GM10266 (cell line): ENCODE data around the gene FAM193B.
A peak's percentile ranks its signal among the peaks of the same experiment; 100 is the strongest.

Experiments
- DNase-seq: peaks from one replicate; pipeline ENCODE4 v3.0.0; 2012; ENCODE audit errors: extremely low spot score
- TF ChIP-seq, protein P1 (sequence below): IDR thresholded peaks from 2 replicates; pipeline ENCODE4 v1.5.1; 2012; ENCODE audit warnings: mild to moderate bottlenecking, low read depth; ENCODE audit not compliant: control insufficient read depth, insufficient read depth; ENCODE audit errors: missing control alignments

The FAM193B gene

DNA sequence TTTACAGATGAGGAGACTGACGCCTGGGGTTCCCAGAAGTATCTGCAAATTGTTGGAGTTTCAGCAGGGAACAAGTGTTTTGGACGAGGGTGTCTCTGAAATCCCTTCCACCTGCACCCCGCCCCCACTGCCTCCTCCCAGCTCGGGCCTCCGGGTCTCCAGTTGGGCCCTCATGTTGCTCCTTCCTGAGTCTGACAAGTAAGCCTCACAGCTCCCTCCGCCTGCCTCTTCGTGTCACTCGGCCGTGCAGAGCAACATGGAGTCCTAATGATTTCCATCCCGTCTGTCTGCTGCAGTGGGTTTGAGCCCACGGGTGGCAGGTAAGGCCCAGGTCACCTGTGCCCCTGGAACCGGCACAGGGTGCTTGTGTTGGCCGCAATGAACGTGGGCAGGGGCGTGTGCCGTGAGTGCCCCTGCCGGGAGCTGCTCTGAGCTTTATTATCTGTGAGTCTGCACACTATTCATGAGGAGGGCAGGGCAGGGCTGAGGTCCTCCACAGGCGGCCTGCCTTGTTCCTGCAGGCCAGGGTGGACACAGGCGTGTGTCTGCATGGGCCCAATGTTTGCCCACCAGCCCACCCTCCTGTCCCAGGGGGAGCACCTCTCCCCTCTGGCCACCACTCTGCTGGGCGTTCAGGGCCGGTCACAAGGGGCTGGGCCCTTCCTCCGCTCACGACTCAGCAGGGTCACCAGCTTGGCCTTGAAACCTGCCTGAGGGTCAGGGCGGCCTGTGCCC is 50.8 kb downstream of the FAM193B start:
- DNase-seq = no peak
- TF ChIP-seq, protein P1, sequence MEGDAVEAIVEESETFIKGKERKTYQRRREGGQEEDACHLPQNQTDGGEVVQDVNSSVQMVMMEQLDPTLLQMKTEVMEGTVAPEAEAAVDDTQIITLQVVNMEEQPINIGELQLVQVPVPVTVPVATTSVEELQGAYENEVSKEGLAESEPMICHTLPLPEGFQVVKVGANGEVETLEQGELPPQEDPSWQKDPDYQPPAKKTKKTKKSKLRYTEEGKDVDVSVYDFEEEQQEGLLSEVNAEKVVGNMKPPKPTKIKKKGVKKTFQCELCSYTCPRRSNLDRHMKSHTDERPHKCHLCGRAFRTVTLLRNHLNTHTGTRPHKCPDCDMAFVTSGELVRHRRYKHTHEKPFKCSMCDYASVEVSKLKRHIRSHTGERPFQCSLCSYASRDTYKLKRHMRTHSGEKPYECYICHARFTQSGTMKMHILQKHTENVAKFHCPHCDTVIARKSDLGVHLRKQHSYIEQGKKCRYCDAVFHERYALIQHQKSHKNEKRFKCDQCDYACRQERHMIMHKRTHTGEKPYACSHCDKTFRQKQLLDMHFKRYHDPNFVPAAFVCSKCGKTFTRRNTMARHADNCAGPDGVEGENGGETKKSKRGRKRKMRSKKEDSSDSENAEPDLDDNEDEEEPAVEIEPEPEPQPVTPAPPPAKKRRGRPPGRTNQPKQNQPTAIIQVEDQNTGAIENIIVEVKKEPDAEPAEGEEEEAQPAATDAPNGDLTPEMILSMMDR = no peak

DNA sequence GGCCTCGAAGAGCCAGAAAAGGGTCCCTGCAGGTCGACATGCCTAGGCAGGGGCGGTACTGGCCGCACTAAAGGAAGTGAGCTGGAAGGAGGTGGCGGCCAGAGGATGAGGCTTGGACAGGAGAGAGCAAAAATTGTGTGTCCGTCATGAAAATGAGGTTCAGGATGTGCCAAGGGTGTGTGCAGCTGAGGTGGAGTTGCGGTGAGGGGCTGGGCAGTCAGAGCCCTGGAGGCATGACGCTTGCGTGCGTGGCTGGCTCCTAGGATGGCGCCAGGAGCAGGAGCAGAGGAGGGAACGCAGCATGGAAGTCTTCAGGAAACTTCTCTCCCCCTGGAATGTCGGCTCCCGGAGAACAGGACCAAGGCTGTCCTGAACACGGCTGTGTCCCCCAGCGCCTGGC is 51.5 kb downstream of the FAM193B start:
- DNase-seq = no peak
- TF ChIP-seq, protein P1 = no peak

DNA sequence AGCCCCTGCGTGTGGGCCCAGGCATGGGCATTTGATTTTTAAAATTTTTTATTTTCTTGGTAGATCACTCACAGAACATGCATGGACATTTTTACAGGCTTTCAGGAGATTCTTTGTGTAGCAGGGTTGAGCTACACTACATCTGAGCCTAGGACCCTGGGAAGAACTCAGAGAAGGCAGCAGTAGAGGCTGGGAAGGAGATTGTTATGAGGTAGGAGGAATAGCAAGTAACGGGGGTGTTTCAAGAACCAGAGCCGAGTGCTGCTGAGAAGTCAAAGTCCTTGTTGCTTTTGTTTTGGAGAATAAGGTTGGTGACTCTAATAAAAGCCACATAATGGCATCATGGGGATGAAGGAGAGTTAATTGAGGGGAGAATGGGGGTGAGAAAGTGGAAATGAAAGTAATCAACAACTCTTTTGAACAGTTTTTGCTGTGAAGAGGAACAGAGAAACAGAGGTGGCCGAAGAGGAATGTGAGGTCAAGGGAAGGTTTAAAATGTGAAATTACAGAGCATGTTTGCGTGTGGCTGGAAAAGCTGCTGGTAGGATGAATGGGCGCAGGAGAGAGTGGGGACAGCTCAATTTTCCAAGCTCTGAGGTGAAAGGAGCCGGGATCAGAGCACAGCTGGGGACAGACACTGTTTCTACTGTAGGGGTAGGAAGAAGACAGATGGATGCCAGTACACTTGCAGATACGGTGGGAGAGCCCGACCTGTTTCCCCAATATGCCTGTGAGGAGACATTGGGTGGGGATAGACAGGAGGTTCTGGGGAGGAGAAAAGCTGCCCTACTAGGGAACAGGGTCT is 52.3 kb downstream of the FAM193B start:
- no peak for DNase-seq
- TF ChIP-seq, protein P1 = no peak

DNA sequence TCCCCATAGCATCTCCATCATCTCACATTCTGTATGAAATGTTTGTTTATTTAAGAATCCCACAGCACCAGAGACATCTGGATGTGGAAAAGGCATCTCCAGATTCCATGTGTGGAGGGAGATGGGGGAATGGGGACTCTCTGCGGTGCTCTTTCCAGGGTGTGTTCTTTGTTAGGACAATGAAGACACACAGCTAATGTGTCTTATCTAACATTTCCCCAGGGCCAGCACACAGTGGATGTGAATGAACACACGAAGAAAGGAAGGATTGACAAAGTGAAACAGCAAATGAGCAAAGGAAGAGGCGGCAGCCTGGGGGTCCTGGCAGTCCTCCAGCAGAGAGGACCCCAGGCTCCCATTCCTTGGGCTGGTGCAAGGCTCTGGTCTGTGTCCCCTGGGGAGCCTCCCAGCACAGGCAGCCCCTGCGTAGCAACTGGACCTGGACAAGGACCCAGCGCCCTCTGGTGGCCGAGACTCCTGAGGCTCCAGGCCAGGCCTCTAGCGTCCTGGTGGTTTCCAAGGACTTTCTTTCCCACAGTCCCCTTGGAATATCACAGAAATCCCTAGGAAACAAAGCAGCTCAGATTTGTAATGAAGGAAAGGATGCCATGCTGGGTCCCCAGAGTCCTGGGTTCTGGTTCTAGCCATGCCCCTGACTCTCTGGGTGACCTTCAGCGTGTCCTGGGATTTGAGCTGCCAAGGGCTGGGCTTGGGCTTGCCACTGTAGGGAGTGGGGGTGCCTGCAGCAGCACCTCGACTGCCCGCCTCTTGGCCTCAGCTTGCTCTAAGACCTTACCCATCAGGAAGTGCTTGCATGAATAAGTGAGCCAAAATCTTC is 53.5 kb downstream of the FAM193B start:
- TF ChIP-seq, protein P1 = peak; percentile 93
- DNase-seq = peak; percentile 81

DNA sequence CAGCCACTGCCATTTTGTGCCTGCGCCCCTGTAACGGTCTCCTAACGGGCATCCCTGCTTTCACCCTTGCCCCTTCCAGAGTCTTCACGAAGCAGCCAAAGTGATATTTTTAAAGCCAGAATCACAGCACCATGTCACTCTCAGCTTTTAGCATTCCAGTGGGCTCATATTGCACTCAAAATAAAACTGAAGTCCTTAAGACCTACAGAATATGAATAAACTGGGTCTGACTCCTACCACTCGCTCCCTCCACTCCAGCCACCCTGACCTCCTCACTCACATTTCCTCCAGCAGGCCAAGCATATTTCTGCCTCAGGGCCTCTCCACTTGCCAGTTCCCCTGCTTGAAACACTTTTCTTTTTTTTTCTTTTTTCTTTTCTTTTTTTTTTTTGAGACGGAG is 54.5 kb downstream of the FAM193B start:
- DNase-seq = no peak
- TF ChIP-seq, protein P1 = no peak

DNA sequence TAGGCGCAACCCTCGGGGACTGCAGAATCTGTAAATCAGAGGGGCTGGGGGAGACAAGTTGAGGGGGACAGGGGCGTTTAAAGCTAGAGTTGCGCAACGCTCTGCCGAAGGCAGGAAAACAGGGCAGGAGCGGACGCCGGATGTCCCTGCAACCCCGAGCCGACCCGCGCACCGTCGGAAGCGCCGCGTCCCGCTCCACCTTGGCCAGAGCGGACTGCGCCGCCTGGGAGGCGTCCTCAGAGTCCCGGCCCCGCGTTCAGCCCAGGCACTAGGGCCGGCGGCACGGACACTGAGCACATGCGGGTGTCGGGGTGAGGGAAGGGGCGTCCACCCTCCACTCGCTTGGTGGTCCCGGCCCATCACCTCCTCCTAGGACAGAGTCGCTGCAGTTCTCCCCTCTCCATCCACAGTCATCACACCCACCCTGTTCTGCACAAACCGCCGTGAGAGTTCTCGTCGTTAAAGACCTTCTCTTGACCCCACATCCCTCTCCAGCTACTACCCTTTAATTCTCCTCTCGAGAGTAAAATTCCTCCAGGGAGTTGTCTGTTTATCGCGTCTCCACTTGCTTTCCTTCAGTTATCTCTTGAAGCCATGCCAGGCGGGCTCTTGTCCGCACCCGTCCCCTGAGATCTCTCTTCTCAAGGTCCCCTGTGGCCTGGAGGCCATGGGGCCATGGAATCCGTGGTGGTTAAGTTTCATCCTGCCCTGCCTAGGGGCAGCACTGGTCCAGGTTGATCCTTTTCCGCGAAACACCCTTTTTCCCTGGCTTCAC is 56.2 kb downstream of the FAM193B start:
- no peak for DNase-seq
- TF ChIP-seq, protein P1 = no peak
